ENCODE data around the gene TIMM29.
"Not testable (repeated sequence)": the region's sequence is repeated elsewhere in the genome, so short reads cannot be mapped to it uniquely, and the experiment has no call there.

Gene TIMM29

GRCh38 chr19:10927730-10928562 lies 665 bp upstream of the TIMM29 start:
- TF ChIP-seq, protein P1, sequence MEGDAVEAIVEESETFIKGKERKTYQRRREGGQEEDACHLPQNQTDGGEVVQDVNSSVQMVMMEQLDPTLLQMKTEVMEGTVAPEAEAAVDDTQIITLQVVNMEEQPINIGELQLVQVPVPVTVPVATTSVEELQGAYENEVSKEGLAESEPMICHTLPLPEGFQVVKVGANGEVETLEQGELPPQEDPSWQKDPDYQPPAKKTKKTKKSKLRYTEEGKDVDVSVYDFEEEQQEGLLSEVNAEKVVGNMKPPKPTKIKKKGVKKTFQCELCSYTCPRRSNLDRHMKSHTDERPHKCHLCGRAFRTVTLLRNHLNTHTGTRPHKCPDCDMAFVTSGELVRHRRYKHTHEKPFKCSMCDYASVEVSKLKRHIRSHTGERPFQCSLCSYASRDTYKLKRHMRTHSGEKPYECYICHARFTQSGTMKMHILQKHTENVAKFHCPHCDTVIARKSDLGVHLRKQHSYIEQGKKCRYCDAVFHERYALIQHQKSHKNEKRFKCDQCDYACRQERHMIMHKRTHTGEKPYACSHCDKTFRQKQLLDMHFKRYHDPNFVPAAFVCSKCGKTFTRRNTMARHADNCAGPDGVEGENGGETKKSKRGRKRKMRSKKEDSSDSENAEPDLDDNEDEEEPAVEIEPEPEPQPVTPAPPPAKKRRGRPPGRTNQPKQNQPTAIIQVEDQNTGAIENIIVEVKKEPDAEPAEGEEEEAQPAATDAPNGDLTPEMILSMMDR (IDR thresholded peaks at IDR 0.05; ENCODE audit: extremely low read depth, missing control alignments), result no peak
- no peak for DNase-seq (ENCODE audit: low spot score)

DNA sequence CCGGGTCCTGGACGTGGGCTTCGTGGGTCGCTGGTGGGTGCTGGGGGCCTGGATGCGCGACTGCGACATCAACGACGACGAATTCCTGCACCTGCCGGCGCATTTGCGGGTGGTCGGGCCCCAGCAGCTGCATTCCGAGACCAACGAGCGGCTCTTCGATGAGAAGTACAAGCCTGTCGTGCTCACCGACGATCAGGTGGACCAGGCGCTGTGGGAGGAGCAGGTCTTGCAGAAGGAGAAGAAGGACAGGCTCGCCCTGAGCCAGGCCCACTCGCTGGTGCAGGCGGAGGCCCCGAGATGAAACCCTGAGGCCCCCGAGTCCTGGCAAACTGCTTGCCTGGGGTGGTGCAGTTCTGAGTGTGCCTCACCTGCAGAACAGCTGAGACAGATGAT lies 787 bp downstream of the TIMM29 start:
- DNase-seq (ENCODE audit: low spot score), result no peak
- TF ChIP-seq, protein P1 (IDR thresholded peaks at IDR 0.05; ENCODE audit: extremely low read depth, missing control alignments), result no peak

- no peak for DNase-seq (ENCODE audit: low spot score)
- TF ChIP-seq, protein P1 (IDR thresholded peaks at IDR 0.05; ENCODE audit: extremely low read depth, missing control alignments), result no peak
Measured at GRCh38 chr19:10935371-10936059, 6.9 kb downstream of the TIMM29 start.

GRCh38 chr19:10936661-10937084 lies 8.1 kb downstream of the TIMM29 start:
- DNase-seq (ENCODE audit: low spot score), result peak; percentile 66
- TF ChIP-seq, protein P1 (IDR thresholded peaks at IDR 0.05; ENCODE audit: extremely low read depth, missing control alignments), result peak; percentile 34

DNA sequence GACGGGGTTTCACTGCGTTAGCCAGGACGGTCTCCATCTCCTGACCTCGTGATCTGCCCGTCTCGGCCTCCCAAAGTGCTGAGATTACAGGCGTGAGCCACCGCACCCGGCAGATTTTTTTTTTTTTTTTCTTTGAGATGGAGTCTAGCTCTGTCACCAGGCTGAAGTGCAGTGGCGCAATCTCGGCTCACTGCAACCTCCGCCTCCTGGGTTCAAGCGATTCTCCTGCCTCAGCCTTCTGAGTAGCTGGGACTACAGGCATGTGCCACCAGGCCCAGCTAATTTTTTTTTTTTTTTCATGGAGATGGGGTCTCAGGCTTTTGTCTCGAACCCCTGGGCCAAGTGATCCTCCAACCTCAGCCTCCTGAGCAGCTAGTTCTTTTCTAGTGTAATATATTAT lies 13.0 kb downstream of the TIMM29 start:
- not testable (repeated sequence) for DNase-seq (ENCODE audit: low spot score)

DNA sequence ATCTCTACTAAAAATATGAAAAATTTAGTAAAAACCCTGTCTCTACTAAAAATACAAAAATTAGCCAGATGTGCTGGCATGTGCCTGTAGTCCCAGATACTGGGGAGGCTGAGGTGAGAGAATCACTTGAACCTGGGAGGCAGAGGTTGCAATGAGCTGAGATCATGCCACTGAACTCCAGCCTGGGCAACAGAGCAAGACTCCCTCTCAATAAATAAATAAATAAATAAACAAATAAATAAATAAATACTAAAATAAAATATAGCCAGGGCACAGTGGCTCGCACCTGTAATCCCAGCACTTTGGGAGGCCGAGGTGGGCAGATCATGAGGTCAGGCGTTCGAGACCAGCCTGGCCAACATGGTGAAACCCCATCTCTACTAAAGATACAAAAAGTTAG lies 14.8 kb downstream of the TIMM29 start:
- not testable (repeated sequence) for DNase-seq (ENCODE audit: low spot score)

- no peak for DNase-seq (ENCODE audit: low spot score)
- TF ChIP-seq, protein P1 (IDR thresholded peaks at IDR 0.05; ENCODE audit: extremely low read depth, missing control alignments), result no peak
Measured at GRCh38 chr19:10945264-10945663, 16.7 kb downstream of the TIMM29 start.

GRCh38 chr19:10946958-10947657 lies 18.5 kb downstream of the TIMM29 start:
- TF ChIP-seq, protein P1 (IDR thresholded peaks at IDR 0.05; ENCODE audit: extremely low read depth, missing control alignments), result no peak
- no peak for DNase-seq (ENCODE audit: low spot score)

Data from GM20000 (cell line).